Loucy (cell line): Measurements from ENCODE around the gene HELZ.

Experiments used
- EZH2phosphoT487 ChIP-seq: fragments of 200-600 bp; IDR thresholded peaks from 2 replicates; pipeline ENCODE4 v1.6.1; 2018; ENCODE audit warnings: antibody characterized with exemption, mild to moderate bottlenecking, moderate library complexity, borderline replicate concordance
- TF ChIP-seq, protein P1 (sequence below): fragments of 200-600 bp; sonication (generic); conservative IDR thresholded peaks from 2 replicates; pipeline ENCODE4 v1.5.1; 2014; ENCODE audit warnings: mild to moderate bottlenecking, antibody characterized with exemption, low read length

DNA sequence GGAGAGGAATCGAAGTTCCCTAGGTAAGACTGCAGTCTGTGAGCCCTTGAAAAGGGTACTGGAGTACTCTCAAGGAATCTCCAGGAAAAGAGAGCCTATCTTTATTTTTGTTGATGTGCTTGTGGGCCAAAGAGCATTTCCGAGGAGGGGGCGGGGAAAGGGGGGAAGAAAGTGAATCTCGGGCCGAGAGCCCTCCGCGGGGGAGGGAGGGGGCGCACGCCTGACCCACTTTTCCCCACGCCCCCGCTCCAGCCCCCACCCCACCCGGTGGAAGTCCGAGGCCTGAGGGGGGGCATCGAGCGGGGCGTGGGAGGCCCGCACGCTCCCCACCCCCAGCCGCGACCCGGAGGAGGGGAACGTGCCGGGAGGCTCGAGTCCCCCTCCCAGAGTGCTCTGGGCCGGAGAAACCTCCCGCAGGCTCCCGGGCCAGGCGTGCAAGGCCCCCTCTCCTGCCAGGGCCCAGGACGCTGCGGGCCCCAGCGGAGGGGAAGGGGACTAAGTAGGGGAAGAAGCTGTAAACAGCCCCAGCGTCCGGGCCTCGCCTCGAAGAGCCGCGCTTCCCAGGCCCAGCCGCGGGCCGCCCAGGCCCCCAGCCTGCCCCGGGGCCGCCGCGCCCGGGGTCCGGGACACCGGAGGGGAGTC lies 444 bp downstream of the HELZ start:
- TF ChIP-seq, protein P1, sequence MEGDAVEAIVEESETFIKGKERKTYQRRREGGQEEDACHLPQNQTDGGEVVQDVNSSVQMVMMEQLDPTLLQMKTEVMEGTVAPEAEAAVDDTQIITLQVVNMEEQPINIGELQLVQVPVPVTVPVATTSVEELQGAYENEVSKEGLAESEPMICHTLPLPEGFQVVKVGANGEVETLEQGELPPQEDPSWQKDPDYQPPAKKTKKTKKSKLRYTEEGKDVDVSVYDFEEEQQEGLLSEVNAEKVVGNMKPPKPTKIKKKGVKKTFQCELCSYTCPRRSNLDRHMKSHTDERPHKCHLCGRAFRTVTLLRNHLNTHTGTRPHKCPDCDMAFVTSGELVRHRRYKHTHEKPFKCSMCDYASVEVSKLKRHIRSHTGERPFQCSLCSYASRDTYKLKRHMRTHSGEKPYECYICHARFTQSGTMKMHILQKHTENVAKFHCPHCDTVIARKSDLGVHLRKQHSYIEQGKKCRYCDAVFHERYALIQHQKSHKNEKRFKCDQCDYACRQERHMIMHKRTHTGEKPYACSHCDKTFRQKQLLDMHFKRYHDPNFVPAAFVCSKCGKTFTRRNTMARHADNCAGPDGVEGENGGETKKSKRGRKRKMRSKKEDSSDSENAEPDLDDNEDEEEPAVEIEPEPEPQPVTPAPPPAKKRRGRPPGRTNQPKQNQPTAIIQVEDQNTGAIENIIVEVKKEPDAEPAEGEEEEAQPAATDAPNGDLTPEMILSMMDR: no peak
- no peak for TF ChIP-seq EZH2phosphoT487
